Right atrium auricular region (tissue), 2 donors: ENCODE measurements around the gene MYCL. TPM values are rescaled to one million over a fixed set of nuclear protein-coding genes. Genes with fewer than 3 reads are reported as not detected.

Experiments
- DNase-seq: peaks from one replicate; pipeline ENCODE4 v3.0.0-alpha.2; 2019; ENCODE audit warnings: low spot score
- H3K27ac ChIP-seq, 2 donors: fragments of 200-600 bp; sonication (generic); 1 replicate in 1 of 2; 2 replicates in 1 of 2; pipeline ENCODE4 v1.5.1; 2016 to 2019
- H3K27me3 ChIP-seq, 2 donors: fragments of 200-600 bp; sonication (generic); one replicate each; pipeline versions ENCODE4 v1.5.1 to v1.6.0; 2017 to 2019
- H3K36me3 ChIP-seq: fragments of 200-600 bp; sonication (generic); one replicate; pipeline ENCODE4 v1.5.1; 2016
- H3K4me1 ChIP-seq, 2 donors: fragments of 200-600 bp; sonication (generic); one replicate each; pipeline versions ENCODE4 v1.5.1 to v1.6.0; 2017 to 2019
- H3K4me3 ChIP-seq, 2 donors: fragments of 200-600 bp; sonication (generic); 1 replicate in 1 of 2; 2 replicates in 1 of 2; pipeline ENCODE4 v1.5.1; 2017 to 2019; ENCODE audit warnings: mild to moderate bottlenecking in 1 of 2, moderate library complexity in 1 of 2
- H3K9me3 ChIP-seq, 2 donors: fragments of 200-600 bp; sonication (generic); one replicate each; pipeline ENCODE4 v1.5.1; 2019
- total RNA-seq, 2 donors: library from RNA; depleted of rRNA; stranded (reverse); fragments of >200 nt; gene quantifications; one replicate each; pipeline ENCODE4 v1.1.0, GENCODE V29; 2016
- TF ChIP-seq, protein P1 (sequence below), 2 donors: fragments of 200-600 bp; sonication (generic); IDR thresholded peaks; one replicate each; pipeline ENCODE4 v1.5.1; 2019; ENCODE audit warnings: antibody characterized with exemption in 2 of 2

MYCL gene
- total RNA-seq, 2 donors from 2014 or later, result 0.70 to 1.3 TPM

DNA sequence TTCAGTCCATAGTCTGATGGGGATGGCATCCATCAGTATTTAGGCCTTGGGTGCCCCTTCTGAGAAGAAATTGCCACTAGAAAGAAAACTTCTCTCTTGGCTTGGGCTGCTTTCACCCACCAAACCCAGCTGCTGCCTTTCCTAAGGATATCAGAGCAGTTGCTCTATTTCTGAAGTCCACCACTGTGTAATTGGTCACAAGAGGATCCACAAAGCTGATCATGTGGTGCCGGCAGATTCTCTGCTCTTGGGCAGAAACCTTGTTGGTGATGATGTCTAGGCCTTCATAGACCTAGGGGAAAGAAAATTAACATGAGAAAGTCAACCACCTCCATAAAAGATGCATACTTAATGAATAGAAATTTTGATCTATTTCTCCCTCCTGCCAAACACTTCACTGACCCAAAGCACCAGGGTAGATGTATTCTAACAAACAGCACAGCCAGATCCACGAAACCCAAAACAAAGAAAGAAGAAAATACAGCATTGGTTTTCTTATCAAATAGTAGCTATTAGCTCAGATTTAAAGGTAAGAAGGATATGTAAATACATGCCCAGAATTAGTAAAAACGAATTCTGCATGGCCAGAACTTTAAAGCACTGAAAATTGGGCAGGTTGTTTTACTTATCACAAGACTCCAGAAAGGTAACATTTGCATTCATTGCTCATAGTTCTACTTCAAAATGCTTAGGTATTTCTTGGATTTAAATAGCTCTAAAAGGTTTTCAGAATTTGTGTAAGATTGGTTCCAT is 44.4 kb downstream of the MYCL start:
- Histone ChIP-seq H3K9me3 (no peaks in the 10 kb centered on the region), H3K27ac (no peak overlapping the region), H3K4me3 (no peak overlapping the region), H3K36me3 (peaks cover 26% of the 10 kb centered on the region), H3K27me3 (no peaks in the 10 kb centered on the region), H3K4me1 (no peaks in the 10 kb centered on the region)
- DNase-seq, result no peak
- TF ChIP-seq, protein P1, sequence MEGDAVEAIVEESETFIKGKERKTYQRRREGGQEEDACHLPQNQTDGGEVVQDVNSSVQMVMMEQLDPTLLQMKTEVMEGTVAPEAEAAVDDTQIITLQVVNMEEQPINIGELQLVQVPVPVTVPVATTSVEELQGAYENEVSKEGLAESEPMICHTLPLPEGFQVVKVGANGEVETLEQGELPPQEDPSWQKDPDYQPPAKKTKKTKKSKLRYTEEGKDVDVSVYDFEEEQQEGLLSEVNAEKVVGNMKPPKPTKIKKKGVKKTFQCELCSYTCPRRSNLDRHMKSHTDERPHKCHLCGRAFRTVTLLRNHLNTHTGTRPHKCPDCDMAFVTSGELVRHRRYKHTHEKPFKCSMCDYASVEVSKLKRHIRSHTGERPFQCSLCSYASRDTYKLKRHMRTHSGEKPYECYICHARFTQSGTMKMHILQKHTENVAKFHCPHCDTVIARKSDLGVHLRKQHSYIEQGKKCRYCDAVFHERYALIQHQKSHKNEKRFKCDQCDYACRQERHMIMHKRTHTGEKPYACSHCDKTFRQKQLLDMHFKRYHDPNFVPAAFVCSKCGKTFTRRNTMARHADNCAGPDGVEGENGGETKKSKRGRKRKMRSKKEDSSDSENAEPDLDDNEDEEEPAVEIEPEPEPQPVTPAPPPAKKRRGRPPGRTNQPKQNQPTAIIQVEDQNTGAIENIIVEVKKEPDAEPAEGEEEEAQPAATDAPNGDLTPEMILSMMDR (IDR thresholded peaks at IDR 0.05), result no peak

DNA sequence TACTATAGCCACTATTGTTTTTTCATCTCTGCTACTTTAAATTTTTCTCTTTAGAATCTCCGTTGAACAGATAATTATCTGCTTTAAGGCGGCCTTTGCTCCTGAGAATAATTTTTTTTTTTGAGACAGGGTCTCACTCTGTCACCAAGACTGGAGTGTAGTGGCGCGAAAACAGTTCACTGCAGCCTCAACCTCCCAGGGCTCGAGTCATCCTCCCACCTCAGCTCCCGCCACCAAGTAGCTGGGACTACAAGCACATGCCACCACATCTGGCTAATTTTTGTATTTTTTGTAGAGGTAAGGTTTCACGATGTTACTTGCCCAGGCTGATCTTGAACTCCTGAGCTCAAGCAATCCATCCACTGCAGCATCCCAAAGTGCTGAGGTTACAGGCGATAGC is 47.0 kb downstream of the MYCL start:
- no peak for DNase-seq
- no peaks in the 10 kb centered on the region for H3K27me3 ChIP-seq
- H3K27ac ChIP-seq, result no peak overlapping the region
- H3K4me1 ChIP-seq, result no peaks in the 10 kb centered on the region
- H3K9me3 ChIP-seq, result no peaks in the 10 kb centered on the region
- peaks cover 50% of the 10 kb centered on the region for H3K36me3 ChIP-seq
- no peak overlapping the region for H3K4me3 ChIP-seq
- TF ChIP-seq, protein P1 (IDR thresholded peaks at IDR 0.05), result no peak

DNA sequence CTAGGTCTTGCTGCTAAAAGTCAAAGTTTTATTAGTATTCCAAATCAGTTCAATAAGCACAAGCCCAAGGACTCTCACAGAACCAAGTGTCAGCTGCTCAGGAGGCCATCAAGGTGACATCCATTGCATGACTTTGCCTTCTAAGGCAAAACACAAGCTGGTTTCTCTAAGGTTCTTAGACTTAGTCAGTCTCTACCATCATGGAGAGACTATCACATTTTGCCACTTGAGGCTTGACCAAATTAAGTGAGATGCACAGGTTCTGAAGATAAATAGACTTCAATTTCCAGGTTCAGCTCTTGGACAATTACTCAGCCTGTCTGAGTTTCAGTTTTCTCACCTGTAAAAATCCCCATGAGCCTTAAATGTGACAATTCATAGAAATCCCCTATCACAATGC is 47.4 kb downstream of the MYCL start:
- Histone ChIP-seq H3K27ac (no peak overlapping the region), H3K36me3 (peaks cover 54% of the 10 kb centered on the region), H3K27me3 (no peaks in the 10 kb centered on the region)

GRCh38 chr1:39852876-39853275 is 48.8 kb downstream of the MYCL start:
- TF ChIP-seq, protein P1 (IDR thresholded peaks at IDR 0.05), result no peak
- no peaks in the 10 kb centered on the region for H3K4me1 ChIP-seq
- H3K9me3 ChIP-seq, result no peaks in the 10 kb centered on the region
- no peak overlapping the region for H3K4me3 ChIP-seq
- DNase-seq, result no peak
- H3K36me3 ChIP-seq, result peaks cover 58% of the 10 kb centered on the region
- no peaks in the 10 kb centered on the region for H3K27me3 ChIP-seq
- no peak overlapping the region for H3K27ac ChIP-seq

More for the DNA sequence above, 47.4 kb downstream of the MYCL start:
- no peak overlapping the region for H3K4me3 ChIP-seq
- TF ChIP-seq, protein P1 (IDR thresholded peaks at IDR 0.05), result no peak
- H3K4me1 ChIP-seq, result no peaks in the 10 kb centered on the region
- DNase-seq, result no peak
- no peaks in the 10 kb centered on the region for H3K9me3 ChIP-seq

DNA sequence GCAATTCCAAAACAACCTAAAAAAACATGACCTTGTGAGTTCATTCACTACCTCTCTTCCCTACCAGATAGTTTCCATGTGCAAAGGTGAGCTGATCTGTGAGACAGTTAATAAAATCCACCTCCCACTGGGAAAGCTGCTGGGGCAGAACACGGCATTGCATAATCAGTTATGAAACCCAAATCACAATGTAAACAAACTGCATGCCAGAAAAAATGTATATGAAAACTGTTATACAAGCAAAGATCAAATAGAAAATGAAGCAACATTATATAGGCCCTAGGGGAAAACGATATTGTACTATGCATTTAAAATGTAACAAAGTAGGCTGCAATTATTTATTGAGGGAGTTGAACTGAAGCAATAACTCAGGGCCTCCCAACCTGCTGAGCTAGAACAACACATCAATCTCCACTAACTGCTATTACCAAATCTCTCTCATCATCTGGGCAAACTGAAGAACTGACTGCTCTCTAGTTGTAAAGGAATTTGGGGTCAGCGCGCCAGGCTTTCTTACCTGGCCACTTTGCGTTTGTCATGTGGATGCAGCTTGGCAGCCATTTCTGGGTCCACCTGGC is 49.4 kb downstream of the MYCL start:
- DNase-seq, result no peak
- no peaks in the 10 kb centered on the region for H3K9me3 ChIP-seq
- H3K36me3 ChIP-seq, result peaks cover 63% of the 10 kb centered on the region

More for the DNA sequence above, 49.4 kb downstream of the MYCL start:
- no peak overlapping the region for H3K4me3 ChIP-seq
- H3K27ac ChIP-seq, result no peak overlapping the region
- no peaks in the 10 kb centered on the region for H3K4me1 ChIP-seq
- H3K27me3 ChIP-seq, result no peaks in the 10 kb centered on the region
- TF ChIP-seq, protein P1 (IDR thresholded peaks at IDR 0.05), result no peak
